Activated gamma-delta T cell (primary cell): Measurements from ENCODE around the gene UBC.
"Not testable (repeated sequence)": the region's sequence is repeated elsewhere in the genome, so short reads cannot be mapped to it uniquely, and the experiment has no call there.

Source experiments
- DNase-seq: peaks from one replicate; lab custom pipeline; 2025; lab: John Stamatoyannopoulos, UW

UBC gene

DNA sequence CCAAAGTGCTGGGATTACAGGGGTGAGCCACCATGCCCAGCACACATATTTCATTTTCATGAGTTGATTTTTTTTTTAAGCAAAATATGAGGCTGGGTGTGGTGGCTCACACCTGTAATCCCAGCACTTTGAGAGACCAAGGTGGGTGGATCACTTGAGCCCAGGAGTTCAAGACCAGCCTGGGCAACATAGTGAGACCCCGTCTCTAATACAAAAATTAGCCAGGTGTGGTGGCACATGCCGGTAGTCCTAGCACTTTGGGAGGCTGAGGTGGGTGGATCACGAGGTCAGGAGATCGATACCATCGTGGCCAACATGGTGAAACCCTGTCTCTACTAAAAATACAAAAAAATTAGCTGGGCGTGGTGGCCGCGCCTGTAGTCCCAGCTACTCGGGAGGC lies 17.1 kb upstream of the UBC start:
- DNase-seq: not testable (repeated sequence)

DNA sequence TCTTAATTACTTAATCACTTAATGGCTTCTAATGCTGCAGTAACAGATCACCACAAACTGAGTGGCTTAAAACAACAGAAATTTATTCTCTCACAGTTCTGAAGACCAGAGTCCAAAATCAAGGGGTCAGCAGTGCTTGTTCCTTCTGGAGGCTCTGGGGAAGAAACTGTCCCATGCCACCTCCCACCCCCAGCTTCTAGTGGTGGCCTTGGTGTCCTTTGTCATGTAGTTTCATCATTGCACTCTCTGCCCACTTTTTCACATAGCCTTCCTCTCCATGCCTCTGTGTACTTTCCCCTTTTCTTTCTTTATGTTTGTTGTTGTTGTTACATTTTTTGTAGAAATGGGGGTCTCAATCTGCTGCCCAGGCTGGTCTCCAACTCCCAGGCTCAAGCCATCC lies 16.1 kb upstream of the UBC start:
- DNase-seq: no peak

DNA sequence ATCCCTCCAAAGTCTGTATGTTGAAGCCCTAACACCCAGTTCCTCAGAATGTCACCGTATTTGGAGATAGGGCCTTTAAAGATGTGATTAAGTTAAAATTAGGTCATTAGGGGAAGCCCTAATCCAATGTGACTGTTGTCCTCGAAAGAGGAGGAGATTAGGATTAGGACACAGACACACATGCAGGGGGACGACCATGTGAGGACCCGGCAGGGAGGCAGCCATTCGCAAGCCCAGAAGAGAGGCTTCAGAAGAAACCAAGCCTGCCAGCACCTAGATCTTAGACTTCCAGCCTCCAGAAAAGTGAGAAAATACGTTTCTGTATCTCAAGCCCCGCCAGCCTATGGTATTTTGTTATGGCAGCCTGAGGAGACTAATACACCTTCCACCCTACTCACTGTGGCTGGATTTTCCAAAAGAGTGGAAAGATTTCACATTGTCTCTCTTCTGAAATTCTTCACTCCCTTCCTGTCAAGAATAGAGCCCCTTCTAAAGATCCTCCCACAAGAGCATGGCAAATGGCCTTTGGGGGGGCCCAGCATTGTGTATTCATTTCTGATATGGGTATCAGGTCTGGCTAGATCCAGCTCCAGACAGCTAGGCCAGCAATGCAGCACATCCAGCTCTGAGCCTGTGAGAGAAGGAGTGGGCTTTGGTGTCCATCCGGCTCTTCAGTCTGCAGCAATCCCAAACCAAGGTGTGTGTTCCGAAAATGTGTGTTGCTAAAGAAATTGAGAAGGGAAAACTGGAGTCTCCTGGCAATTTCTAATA lies 15.4 kb upstream of the UBC start:
- no peak for DNase-seq

DNA sequence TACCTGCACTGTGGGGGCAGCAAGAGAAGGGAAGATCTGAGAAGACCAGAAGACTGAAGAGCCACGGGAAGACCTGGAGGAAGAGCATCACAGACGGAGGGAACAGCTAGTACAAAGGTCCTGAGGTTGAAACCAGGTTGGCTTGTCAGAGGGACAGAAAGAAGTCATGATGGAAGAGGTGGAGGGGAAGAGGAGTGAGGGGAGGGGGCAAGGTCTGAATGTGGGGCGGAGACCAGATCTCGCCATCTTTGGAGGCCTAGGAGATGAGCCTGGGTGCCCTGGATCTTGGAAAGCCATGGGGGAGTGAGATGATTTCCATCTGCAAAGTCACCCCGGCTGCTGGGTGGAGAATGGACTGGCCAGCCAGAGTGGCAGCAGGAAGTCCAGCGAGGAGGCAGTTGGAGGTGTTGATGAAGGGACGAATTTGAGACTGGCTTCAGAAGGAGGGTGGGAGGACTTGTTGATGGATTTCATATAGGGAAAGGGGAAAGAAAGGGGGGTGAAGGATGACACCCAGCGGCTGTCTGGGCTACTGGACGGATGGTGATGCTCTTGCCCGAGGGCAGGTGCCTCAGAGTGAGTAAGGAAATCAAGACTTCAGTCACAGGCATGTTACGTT lies 14.6 kb upstream of the UBC start:
- no peak for DNase-seq

DNA sequence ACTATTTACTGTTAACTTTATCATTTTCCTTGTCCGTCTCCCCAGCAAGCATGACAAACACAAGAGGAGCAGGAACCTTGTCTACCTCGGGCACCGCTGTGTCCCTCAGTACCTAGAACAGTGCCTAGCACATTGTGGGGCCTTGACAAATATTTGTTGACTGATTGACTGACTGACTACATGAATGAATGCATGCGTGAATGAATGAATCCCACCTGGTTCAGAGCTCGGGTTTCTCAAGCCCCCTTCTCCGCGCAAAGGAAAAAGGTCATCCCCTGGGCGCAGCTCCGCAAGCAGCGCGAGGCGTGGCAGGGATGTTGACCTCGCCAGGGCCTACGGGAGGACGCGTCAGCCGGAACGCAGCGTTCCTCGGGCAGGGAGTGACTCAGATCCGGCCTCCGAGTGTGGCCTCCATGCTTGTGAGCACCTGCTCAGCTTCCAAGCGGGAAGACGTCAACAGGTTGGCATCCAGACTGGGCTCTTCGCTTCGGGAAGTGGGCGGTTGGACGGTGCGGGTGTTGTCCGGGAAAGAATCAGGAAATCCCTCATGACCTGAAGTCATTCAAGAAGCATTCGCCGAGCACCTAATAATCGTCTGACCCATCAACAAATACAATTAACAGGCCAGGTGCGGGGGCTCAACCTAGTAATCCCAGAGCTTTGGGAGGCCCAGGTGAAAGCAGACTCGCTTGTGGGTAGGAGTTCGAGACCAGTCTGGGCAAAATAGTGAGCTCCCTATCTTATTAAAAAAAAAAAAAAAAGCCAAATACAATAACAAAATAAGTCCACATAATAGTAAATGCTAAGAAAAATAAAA lies 13.9 kb upstream of the UBC start:
- no peak for DNase-seq

DNA sequence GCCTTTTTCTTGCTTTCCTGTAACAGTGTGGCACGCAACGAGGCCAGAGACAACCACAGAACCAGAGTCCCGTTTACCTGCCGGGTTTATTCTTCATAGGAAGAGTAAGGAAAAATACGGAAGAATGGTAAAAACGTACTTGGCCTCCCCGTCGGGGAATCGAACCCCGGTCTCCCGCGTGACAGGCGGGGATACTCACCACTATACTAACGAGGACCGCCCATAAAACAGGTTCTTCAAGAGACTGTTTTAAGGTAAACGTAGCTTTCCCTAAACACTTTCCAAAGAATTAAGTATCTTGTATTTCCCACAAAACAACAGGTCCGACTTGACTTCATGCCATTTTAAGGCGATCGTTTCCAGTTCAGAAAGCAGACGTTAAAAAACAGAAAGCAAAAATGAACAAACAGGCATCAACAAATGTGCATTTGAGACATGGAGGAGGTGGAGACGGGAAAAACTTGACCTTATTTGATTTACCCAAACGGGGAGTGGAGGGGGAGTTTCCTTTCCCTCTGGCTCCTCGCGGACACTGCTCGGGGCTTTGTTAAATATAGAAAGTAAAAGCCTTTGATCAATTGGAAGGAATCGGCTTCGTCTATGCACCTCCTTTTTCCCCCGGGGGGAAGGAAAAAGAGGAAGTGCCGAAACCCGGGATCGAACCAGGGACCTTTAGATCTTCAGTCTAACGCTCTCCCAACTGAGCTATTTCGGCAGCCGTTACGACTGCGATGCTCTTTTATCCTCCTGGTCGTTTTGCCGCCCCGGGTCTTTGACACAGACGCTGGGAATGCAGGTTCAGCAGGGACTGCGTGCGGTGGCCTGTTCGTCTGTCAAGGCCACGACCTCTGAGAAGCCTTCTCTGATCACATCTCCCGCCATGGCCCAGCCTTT lies 13.0 kb upstream of the UBC start:
- no peak for DNase-seq

DNA sequence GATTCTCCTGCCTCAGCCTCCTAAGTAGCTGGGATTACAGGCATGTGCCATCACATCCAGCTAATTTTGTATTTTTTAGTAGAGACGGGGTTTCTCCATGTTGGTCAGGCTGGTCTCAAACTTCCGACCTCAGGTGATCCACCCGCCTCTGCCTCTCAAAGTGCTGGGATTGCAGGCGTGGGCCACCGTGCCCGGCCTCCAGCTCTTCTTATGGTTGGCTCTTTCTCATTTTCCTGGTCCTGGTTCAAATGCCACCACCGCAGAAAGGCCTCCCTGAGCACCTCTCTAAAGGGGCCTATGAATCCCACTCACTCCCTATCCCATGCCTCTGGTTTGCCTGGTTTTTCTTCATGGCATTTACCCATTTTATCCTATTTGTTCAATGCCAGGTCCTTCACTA lies 11.3 kb upstream of the UBC start:
- not testable (repeated sequence) for DNase-seq

DNA sequence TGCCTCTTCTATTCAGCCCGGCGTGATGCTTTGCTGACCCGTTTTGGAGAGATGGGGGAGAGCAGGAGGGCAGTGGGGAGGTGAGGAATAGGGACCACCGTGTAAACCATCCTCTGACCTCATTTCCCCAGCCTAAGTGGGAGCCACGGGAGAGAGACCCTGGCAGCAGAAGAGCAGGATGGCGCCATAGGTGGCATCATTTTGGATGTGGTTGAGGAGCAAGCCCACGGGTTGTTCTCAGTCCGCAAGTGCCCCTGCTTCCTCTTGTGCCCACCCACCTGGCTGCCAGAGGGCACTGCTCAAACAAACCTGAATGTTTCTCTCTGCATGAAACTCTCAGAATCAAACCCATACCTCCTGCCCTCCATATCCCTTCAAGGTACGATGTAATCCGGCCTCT lies 10.7 kb upstream of the UBC start:
- no peak for DNase-seq

DNA sequence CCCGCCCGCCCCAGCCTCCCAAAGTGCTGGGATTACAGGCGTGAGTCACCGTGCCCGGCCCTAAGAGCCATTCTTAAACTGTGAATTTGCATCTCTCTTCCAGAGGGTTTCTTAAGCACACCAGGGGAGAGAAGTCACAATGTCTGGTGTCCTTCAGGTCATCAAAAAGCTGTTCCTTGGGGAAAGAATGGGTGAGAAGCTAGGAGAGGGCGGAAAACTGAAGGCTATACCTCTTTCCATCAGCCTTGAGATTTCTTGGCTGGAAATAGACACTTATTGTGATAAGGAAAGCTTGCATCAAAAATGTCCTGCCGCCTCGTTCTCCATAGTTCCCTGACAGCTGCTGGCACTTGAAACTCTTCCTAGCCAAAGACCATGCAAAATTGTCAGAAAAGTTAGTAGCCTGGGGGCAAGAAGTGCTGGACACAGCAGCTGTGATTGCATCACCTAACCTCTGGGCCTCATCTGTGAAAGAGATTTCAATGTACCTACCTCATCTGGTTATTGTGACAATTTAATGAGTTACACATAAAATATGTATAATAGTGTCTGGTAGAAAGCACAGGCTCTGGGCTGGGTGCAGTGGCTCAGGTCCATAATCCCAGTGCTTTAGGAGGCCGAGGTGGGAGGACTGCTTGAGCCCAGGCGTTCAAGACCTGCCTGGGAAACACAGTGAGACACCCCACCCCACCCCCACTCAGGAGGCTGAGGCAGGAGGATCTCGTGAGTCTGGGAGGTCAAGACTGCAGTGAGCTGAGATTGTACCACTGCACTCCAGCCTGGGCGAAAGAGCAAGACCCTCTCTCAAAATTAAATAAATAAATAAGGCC lies 9.7 kb upstream of the UBC start:
- no peak for DNase-seq

DNA sequence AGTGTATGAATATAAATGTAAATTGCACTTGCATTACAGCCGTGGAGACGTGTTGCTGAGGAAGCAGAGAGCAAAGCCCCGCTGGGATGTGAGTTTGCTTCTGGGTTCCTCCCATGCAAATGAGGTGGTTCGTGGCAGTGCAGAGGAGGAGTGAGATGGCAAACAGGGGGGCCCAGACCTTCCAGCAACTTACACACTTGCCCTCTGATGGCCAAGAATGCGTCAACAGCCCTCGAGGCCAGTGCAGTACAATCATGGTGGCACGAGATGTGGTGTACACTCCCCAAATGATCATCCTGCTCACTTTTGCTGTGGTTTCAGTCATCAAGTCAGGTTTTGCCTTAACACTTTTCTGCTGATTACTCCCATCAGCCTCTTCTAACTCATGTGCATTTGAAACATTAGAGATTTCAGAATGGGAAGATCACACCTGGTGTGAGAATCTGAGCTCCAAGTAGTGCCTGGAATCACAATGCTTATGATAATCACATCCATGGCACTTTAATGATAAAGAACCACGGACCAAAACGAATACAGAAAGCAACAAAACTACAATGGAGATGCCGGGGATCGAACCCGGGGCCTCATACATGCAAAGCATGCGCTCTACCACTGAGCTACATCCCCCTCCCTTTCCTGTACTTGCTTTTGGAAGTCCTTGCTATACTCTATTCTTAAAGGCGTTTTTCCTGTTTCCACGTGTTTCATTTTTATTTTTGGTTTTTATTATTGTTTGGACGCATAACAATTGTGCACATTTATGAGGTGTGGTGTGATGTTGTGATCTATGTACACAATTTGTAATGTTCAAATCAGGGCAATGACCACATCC lies 7.0 kb upstream of the UBC start:
- DNase-seq: no peak

DNA sequence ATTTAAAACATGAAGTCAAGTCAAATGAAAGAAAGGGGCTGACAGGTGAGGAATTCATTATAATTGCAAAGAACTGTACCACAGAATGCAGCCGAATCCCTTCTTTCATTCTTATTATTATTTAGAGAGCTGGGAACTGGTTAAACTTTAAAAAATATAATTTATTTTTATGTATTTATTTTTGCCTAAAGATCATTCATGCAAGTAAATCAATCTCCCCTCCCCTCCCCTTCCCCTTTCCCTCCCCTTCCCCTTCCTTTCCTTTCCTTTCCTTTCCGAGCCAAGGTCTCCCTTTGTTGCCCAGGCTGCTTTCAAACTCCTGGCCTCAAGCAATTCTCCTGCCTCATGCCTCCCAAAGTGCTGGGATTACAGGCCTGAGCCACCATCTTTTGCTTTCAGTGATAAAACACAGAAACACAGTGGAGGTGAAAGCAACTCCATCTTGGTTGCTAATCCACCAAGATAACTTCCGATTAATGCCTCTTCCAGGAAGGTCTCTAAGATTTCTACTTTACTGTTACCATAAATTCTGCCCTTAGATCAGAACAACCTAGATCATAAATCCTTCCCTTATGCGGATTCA lies 6.0 kb upstream of the UBC start:
- no peak for DNase-seq

DNA sequence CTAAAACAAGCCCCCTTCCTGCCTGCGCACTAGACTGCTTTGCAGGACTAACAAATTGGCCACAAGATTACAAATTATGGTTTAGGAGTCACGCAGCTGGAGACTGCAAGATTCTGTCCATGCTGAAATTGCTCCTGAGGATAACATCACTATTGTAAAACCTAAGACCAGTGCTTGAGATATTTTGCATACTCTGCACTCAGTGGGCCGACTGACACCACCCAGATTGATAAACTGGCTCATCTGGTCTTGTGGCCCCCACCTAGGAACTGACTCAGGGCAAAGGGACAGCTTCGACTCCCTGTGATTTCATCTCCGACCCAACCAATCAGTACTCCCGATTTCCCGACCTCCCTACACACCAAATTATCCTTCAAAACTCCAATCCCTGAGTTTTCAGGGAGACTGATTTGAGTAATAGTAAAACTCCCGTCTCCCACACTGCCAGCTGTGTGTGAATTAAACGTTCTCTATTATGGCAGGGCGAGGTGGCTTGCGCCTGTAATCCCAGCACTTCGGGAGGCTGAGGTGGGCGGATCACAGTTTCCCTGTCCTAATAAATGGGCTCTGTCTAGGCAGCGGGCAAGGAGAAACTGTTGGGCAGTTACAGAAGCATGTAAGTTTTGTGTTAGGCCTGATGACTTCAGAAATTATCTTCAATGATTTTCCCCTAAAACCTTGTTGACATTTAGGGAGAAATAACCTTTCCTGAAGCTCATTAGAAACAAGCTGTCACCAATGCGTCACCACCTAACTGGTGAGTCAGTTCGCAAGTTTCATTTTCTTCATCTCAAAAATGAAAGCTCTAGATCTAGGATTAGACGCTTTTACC lies 5.3 kb upstream of the UBC start:
- DNase-seq: no peak

DNA sequence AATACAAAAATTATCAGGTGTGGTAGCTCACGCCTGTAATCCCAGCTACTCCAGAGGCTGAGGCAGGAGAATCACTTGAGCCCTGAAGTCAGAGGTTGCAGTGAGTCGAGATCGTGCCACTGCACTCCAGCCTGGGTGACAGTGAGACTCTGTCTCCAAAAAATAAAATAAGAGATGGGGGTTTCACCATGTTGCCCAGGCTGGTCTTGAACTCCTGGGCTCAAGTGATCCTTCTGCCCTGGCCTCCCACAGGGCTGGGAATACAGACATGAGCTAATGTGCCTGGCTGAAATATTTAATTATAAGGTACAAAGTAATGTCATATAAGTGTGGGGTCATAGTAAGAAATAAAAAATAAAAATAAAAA lies 4.2 kb upstream of the UBC start:
- DNase-seq: not testable (repeated sequence)

DNA sequence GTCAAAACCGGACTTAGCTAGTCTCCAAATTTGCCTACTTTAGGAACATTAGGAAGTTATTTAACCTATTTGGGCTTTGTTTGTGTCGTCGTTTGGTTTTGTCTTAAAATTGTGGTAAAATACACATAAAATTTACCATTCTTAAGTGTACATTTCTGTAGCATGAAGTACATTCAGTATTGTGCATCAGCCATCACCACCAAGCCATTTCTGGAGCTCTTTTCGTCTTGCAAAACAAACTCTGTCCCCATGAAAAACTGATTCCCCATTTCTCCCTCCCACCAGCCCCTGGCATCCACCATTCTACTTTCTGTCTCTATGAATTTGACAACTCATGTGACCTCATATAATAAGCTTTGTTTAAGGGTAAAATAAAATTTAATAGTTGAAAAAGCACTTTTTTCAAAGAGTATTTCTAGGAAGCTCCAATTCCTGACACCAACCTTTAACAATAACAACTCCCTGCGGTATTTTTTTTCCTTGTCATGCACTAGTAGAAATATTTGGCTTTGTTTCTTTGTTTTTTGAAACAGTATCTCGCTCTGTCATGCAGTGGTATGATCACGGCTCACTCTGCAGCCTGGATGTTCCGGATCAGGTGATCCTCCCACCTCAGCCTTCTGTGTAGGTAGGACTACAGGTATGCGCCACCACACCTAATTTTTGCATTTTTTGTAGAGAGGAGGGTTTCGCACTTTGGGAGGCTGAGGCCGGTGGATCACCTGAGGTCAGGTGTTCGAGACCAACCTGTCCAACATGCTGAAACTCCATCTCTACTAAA lies 3.6 kb upstream of the UBC start:
- no peak for DNase-seq

DNA sequence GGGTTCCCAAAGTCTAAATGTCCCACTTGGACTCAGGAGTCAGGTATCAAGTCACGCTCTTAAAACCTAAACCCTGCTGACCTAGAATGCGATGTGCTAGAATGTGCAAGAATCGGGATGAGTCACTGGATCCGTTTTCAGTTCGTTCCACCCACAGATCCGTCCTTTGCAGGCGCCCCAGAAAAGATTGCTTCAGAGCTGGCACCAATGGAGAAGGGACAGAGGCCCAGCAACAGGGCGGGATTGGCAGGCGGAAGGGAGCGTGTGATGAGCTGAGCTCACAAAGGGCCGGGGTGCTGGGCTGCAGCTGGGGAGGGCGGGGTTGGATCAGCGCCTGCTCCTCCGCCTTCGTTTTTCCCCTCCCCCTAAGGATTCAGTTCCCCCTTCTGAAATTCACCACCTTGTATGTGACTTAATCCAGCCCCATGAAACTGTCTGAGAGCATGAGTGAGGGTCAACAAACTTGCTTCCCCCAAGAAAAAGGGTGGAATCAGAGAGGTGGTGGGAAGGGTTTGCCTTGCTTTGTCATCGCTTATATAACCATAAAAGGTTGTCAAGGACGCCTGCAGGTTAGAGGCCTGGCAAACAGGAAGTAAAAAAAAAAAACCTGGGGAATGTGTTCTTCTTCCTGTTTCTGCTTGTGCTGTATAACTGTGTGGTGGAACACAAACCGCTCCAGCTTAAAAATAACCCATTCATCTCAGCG lies 2.8 kb upstream of the UBC start:
- DNase-seq: no peak

DNA sequence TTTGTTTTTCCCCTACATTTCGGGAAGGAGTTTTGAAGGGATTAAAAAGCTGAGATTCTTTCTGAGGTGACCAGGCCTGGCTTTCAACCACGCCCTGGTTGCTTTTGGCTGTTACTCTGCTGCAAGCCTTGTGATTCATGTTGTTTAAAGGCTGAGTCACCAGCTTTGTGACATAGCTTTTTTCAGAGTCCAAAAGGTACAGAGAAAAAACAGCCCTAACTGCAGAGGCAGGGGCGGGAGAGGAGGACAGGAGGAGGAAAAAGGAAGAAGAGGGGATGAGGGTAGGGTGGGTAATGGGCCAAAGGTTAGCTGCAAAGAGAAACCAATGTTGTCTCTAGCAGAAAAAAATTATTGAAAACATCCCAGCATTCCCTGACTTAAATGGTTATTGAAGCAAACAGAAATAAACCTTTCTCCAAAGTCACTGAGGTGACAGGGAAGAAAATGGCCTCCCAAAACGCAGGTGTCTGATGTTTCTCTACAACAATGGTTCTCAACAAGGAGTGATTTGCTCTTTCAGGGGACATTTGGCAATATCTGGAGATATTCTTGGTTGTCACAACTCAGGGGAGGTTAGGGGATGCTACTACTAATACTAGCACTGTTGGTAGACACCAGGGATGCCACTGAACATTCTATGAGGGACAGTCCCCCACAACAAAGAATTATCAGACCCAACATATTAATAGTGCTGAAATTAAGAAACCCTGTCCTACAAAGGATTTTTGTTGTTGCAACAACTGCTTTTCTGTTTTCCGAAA lies 2.1 kb upstream of the UBC start:
- DNase-seq: no peak
